HG03045 (cell line): ENCODE measurements around the gene GPR161.
"Not testable (repeated sequence)": the region's sequence is repeated elsewhere in the genome, so short reads cannot be mapped to it uniquely, and the experiment has no call there.

Source experiments
- ATAC-seq: cut with Tn5 transposase; IDR thresholded peaks from one replicate; pipeline ENCODE4 v1.9.1; 2021; ENCODE audit warnings: mild to moderate bottlenecking, moderate library complexity; ENCODE audit not compliant: unreplicated experiment

Gene GPR161

DNA sequence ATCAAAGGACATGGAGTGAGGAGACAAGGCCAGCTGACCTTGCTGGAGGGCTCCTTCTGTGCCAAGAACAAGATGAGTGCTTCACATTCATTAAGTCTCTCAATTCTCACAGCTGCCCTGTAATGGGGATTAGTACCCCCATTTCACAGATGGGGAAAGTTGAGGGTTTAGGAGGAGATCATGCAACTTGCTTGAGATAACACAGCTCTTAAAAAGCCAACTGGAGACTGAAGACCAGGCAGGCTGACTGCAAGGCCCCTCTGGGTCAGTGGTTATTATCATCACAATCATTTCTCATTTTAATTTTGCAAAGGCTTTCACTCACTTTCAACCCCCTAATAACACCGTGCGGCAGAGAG is 46.8 kb downstream of the GPR161 start:
- no peak for ATAC-seq

DNA sequence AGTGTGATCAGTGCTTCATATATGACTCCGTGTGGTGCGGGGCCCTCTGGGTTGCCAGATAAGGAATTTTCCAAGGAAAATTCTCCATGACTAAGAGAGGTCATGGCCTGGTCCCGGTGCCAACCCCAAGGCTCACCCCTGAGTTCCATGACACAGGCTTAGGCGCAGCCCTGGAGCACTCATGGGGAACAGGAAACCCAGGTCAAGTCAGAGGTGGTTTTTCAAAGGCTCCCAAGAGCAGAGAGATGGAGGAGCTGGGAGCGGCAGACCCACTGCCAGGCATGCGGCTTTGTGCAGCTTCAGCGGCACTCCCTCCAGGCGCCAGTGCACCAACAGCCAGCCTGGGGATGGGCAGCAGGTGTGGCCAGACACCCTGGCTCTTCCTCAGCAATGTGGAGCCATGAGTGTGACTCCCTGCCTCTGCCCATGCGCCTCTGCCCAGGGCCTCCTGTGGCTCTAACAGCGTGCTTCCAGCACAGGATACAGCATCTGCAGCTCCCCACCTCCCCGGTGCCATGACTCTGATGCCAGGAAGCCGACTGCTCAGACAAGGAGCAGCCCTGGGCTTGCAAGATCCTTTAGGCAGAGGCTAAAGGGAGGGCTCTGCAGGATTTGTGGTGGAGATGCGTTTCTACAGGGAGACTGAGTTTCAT is 47.3 kb downstream of the GPR161 start:
- no peak for ATAC-seq

DNA sequence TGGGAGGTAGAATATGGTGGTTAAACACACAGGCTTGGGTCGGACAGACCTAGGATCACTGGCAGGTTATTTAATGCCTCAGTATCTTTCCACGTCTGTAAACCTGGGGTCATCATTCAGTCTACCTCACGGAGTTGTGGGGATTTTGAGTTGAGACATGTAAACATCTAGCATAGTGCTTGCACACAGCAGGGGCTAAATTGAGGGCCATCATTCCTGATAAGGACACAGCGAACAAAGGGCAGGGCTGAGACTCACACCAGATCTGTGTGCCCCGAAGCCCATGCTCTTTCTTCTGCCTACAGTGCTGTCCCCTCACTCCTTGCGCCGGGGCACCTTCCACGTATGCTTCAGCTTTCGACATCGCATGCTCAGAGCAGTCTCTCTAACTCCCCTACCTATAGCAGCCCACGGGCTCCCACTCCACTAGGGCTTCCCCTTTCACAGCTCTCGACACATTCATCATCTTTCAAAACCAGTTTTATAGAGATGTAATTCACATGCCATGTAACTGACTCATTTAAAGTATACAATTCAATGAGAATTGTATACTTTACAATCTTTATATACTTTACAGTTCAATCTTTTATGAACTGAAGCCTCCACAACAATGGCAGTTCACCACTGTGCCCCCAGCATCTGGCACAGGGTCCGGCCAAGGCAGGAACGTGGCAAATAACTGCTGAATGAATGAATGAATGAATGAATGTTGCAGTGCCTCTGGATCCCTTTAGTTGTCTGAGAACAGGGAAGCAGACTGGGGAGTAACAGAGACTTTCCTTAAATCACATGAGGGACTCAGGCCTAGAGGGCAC is 48.0 kb downstream of the GPR161 start:
- ATAC-seq: no peak

DNA sequence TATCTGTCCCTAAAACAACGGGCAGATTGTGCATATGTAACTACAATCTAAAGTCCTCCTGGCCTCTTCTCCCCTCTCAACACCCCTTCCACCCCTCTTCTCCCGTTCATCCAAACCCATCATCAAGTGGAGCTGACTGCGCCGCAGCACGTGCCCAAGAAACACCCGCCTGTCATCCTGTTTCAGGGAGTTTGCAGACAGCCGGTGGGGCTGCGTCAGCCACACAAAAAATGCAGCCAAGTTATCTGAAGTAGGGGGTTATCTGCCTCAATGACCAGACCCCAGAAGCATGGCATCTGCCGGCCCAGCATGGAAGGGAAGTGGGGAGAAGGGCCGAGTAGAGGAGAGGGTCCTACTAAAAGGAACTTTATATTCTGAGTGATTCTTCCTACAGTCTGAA is 49.0 kb downstream of the GPR161 start:
- no peak for ATAC-seq

DNA sequence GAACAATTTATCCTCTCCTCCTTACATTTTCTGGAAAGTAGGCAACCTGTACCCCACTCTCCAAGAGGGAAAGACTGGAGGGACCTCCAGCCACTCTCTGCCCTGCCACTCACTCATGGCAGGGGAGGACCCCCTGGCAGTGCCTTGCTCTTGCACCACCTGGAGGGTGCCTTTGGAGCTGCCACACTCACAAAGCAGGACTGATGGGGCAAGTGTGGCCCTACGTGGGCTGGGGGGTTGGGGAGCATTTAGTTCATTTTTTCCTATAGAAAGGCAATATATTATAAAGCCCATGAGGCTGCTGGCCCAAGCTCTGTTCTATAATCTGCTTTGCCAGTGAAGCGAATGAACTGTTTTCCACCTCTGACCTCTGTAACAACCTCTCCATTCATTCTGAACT is 50.3 kb downstream of the GPR161 start:
- no peak for ATAC-seq

DNA sequence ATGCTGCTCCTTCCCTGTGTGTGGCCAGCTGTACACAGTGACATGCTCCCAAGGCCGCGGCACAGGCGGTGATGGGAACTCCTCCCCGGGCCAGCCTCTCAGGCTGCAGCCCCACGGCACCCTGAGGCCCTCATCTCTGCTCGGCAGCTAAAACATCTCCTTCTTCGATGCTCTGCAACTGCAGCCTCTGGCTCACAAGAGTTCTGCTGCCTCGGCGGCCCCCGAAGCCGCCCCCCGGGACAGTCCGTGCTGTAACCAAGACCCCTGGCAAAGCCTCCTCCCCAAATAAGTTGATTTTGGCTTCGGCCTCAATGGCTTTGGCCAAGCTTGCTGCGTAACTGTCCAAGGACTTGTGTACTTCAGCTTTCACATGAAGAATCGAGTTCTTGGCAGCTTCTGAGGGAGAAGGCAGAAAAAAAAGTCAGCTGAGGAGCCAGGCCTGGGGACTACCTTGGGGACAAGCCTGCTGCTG is 51.3 kb downstream of the GPR161 start:
- no peak for ATAC-seq

DNA sequence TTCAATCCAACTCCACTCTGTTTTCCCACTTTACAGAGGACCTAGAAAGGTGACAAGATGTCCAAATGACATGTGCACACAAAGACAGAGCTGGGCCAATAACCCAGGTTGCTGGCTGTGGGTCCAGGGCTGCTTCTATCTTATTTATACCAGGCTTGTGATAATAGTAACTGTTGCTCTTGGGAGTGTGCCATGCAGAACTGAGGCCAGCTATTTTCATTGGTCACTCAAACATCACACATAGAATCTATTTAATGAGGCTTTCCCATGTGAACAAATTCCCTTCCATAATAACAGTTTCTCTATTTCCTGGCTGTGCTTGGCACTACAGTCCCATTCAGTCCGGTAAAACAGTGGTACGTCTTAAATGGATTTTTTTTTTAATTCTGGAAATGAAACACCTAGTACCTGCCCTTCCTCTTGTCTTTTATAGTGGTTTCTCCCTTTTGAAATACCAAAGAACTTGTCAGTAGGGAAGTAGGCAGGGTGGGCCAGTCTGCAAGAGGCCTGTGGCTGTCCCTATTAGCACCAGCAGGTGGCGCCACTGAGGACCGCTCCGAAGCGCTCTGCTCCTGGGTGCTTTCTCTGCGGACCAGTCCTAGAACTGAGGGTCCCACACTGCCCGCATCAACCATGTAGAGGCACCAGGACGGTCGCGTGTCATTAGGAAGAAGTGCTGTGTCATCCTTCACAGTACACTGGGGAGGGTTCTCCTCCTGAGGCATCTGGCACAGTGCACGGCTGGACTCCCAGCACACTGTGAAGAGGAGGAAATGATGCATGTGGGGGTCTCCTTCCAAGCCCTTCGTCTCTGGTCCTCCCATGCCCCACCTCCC is 52.1 kb downstream of the GPR161 start:
- no peak for ATAC-seq

DNA sequence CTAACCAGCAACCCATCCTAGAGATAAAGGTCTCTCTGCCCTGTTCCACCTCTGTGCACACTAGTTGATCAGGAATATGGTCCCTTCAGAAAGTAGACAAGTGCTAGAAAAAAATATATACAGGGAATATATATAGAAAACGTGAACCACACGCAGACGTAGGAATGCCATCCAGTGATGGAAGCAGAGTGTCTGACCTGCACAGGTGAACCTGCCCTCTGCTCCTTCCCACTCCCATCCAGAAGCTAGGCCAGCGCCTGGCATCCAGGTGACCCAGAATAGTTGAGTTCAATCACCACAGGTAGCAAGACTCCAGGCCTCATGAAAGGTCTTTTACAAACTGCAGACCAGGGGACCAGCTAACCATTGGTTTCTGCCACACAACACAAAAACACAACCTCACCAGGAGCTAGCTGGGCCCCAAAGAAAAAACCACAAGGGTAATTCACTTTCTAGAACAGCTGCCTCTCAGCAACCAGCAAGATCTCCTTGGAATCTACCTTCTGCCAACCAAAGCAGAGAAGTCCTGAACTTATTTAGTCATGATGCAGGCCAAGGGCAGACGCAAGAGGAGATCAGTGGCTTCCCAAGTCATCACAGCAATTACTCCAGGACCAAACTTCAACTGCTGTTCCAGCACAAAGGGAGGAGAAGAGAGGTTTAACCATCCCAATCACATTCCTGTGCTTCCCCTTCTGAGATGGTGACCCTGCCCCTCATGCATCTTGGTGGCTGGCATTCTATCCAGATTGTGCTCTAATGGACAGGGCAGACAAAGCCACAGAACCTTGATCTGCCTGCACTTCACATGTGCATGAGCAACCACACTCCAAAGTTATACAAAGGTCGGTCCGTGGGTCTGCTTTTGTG is 53.0 kb downstream of the GPR161 start:
- ATAC-seq: no peak

DNA sequence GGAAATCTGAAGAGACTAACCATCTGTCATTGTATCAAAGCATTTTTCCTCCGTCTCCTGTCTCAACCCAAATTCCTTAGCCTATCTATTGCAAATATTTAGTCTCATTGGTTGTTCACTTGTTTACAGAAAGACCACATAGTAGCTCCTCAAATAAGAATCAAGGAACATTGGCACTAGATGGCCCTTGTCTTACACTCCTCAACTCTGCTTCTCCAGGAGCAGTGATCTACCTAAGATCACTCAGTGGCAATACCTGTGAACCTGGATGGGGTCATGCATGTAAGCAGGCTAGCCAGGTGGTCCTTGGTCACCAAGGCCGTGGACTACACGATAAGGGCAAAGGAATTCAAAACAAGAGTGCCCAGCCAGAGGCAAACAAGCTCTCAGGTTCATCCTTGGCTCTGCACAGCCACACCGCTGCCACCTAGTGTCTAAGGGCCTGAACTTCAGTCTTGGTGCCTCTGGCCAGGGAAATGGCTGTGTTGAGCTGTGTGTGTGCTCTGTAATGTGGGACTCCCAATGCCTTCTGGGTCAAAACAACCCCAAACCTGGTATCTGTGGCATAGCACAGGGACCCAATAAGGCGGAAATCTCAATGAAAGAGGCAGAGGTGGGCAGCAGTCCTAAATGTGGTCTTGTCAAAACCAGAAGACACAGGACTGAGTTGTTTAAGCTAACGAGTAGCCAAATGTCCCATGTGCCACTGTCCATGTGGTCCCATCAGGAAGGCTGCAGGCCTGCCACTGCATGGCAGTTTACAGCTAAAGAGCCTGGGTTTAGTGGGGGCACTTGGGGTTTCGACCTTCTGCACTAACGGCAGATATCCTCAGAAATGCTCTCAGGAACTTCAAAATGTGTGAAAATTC is 54.5 kb downstream of the GPR161 start:
- ATAC-seq: peak; percentile 78

DNA sequence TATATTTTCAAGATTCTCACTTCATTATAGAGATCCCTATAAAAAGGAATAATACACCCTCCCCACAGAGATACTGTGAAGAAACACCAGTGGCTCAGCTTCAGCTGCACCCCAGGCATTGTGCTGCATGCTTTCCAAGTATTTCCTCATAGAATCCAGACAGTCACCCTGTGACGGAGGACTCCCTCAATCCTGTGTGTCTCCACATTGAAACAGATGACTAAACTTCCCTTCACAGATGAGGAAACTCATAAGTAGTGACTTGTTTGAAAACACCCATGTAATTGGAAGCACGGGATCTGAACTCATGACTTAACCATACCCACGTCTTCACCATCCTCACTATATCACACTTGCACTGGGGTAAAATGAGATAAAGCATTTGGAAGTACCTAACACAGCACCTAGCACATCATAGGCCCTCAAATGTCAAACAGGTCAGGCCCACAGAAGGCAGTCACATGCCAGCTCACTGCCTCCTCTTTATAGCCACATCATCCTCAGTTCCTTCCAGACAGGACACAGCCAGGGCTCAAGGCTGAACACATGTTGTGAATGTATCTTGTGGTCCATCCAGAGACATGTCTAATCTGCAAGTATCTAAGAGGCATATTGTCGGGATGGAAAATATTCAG is 55.2 kb downstream of the GPR161 start:
- ATAC-seq: no peak

DNA sequence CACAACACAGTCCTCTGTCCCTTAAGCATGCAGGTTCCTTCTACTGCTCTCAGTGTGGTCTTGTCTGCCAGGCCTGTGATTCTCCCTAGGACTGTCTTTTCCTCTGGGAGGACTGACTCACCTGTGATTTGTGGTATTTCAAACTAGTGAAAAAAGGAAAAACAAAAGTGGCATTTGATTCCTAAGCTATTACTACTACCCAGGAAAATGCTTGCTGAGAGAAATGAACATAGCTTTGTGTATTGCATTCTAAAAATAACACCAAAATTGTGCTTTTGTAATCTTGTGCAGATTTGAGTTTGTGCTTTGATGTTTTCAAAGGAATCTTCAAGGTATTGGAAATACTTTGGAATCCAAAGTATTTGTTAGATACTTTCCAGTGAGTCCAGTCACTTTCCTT is 57.0 kb downstream of the GPR161 start:
- no peak for ATAC-seq

DNA sequence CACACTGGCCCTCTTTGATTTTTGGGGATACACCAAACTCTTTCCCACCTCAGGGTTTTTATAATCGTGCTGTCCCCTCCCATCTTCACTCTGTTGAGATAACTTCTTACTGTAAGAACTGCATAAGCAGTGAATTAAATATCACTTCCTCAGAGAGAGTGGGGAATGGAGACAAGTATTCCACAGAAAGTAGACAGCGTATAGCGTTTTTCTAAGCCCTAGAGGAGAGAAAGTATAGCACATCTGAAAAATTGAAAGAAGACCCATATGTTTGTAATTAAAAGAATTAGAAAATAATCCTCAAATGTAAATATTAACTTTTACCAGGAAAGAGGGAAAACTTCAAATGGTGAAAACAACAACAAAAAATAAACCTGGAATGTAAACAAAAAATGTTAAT is 67.3 kb downstream of the GPR161 start:
- no peak for ATAC-seq

DNA sequence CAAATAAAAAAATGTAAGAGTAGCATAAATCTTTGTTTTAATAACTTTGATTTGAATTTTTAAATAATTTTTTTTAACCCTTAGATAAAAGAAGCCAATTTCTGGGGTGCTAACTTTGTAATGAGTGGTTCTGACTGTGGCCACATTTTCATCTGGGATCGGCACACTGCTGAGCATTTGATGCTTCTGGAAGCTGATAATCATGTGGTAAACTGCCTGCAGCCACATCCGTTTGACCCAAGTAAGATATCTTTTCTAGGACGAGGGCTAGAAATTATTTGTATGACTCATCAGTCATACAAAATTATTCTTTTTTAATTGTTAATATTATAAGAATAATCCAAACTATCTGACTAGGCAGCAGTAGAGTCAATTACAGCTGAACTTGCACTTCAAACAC is 71.2 kb downstream of the GPR161 start:
- ATAC-seq: no peak

DNA sequence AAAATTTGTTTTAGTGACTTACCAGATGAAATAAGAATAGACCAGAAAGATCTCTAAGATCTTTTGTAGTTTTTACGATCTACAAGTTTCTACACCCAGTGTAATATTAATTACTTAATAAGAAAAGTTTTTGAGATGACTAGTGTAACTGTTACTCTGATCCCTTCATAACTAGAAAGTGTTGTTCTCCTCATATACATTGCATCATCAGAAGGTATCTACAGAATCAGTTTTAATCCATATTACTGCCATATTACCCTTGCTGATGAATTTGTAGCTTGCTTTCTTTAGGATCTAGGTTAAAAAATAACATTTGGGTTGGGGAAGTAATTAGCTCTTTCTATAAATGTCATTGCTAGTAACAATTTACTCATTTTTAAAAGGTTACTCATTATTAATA is 72.5 kb downstream of the GPR161 start:
- ATAC-seq: no peak

DNA sequence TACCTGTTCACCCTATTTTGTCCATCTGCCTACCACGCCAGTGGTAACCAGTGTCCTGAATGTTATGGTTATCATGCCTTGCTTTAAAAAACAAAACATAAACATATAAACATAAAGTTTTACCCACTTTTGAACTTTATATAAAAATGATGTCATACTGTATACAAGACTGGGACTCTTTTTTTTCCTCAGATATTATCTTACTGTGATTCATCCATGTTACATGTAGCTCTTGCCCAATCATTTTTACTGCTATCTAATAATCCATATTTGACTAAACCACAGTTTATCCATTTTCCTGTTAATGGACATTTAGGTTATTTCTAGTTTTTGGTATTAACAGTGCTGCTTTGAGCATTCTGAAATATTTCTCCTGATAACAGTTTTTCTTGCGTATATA is 78.8 kb downstream of the GPR161 start:
- no peak for ATAC-seq

DNA sequence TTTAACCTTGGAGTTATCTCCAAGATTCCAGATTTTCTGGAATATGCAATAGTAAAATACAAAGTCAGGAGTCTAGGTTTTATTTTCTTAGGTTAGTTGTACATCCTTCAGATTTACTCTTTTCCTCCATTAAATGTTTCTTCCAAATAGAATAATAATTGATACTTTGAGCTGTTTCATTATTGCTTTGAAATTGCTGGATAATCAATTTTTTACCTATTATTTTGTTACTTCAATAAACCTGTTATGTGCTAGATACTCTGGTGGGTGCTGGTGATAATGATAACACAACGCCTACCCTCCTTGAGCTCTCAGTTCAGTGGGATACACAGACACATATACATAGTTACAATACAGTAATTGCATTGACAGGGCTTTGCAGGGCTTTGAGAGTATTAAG is 79.4 kb downstream of the GPR161 start:
- no peak for ATAC-seq

DNA sequence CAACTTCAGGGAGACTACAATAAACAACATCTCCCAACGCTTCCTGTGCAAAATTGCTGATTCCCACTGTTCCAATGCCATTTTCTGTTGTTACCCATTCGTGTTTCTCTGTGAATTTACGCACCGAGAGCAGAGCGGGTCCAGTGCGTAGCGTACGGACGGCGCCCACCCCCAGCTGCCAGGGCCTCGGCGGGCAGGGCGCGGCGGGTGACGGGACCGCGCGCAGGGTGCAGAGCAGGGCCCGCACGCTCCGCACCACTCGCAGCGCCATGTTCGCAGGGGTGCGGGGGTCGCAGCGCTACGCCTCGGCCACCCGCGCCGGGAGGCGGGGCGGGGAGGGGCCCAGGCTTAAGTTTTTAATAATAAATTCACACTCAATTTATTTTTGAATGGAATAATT is 80.6 kb downstream of the GPR161 start:
- not testable (repeated sequence) for ATAC-seq

DNA sequence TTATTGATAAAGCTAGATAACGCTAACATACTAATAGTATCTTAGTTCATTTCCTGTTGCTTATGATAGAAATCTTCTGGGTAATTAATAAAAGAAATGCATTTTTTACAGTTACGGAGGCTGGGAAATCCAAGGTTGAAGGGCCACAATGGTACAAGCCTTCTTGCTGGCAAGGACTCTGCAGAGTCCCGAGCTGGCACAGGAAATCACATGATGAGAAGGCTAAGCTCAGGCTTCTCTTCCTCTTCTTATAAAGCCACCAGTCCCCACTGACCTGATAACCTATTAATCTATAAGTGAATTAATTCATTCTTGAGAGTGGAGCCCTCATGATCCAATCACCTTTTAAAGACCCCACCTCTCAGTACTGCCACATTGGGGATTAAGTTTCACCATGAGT is 82.6 kb downstream of the GPR161 start:
- ATAC-seq: no peak

DNA sequence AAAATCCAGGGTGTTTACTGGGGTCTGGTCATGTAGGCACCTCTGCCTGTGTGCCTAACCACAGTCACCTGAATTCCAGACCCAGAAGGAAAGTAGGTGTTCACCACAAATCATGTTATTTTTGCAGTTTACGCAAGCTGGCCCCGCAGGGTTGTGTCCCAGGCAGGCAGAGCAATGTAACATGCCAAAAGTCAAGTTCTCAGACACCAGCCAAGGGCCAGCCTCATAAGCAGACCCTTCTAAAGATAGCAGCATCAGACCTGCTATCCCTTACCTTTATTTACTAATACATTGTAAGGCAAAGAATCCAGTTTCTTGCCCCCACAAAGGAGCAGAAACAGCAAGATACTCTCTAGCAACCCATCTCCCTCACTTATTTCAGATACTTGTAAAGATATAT is 83.0 kb downstream of the GPR161 start:
- no peak for ATAC-seq
